CD8-positive, alpha-beta memory T cell (primary cell): ENCODE measurements around the gene TREM2. TPM values are rescaled to one million over a fixed set of nuclear protein-coding genes. Genes with fewer than 3 reads are reported as not detected.
A peak's percentile ranks its signal among the peaks of the same experiment; 100 is the strongest.

Source experiments
- CTCF ChIA-PET: fragments of 350-600 bp; sonication (Branson Sonifier 250); formaldehyde crosslinking; loops from one replicate; lab custom pipeline; 2021; ENCODE audit warnings: antibody characterized with exemption; lab: Charles Lee
- POLR2A ChIA-PET: fragments of 350-600 bp; sonication (Branson Sonifier 250); formaldehyde crosslinking; loops from one replicate; lab custom pipeline; 2021; ENCODE audit warnings: antibody characterized with exemption; lab: Charles Lee
- DNase-seq, 5 donors: peaks; one replicate each; pipeline versions ENCODE4 v3.0.0 to v3.0.0-alpha.2; 2020 to 2022; ENCODE audit warnings: mixed read lengths in 1 of 5
- H3K27ac ChIP-seq: one replicate; pipeline ENCODE4 v1.7.0; 2013; ENCODE audit warnings: low read depth, mild to moderate bottlenecking, low read length, moderate library complexity
- H3K27me3 ChIP-seq: 2 replicates; pipeline ENCODE4 v1.7.0; 2013; ENCODE audit warnings: low read length, mild to moderate bottlenecking; ENCODE audit not compliant: insufficient read depth, poor library complexity, severe bottlenecking
- H3K36me3 ChIP-seq: 2 replicates; pipeline ENCODE4 v1.7.0; 2013; ENCODE audit warnings: mild to moderate bottlenecking, low read length, moderate library complexity; ENCODE audit not compliant: insufficient read depth
- H3K4me1 ChIP-seq: 2 replicates; pipeline ENCODE4 v1.7.0; 2013; ENCODE audit warnings: mild to moderate bottlenecking, low read length, moderate library complexity; ENCODE audit not compliant: insufficient read depth
- H3K4me3 ChIP-seq: 2 replicates; pipeline ENCODE4 v1.7.0; 2013; ENCODE audit warnings: mild to moderate bottlenecking, low read length
- H3K9me3 ChIP-seq: 2 replicates; pipeline ENCODE4 v1.7.0; 2013; ENCODE audit warnings: mild to moderate bottlenecking, low read length
- H3K27ac Mint-ChIP-seq, 8 donors: one replicate each; pipeline ENCODE4 v1.8.0; 2020 to 2021; ENCODE audit warnings: mixed read lengths in 8 of 8, mild to moderate bottlenecking in 6 of 8, inconsistent platforms in 3 of 8, moderate library complexity in 3 of 8
- H3K27me3 Mint-ChIP-seq, 2 donors: one replicate each; pipeline ENCODE4 v1.8.0; 2020 to 2021; ENCODE audit warnings: mixed read lengths in 2 of 2, mild to moderate bottlenecking in 1 of 2, moderate library complexity in 1 of 2
- H3K36me3 Mint-ChIP-seq, 3 donors: one replicate each; pipeline ENCODE4 v1.8.0; 2020 to 2021; ENCODE audit warnings: mixed read lengths in 3 of 3, inconsistent platforms in 1 of 3, mild to moderate bottlenecking in 1 of 3
- H3K4me1 Mint-ChIP-seq, 3 donors: one replicate each; pipeline ENCODE4 v1.8.0; 2020 to 2021; ENCODE audit warnings: mixed read lengths in 3 of 3, inconsistent platforms in 1 of 3, mild to moderate bottlenecking in 1 of 3
- H3K4me3 Mint-ChIP-seq, 7 donors: one replicate each; pipeline ENCODE4 v1.8.0; 2020 to 2021; ENCODE audit warnings: mixed read lengths in 7 of 7, mild to moderate bottlenecking in 6 of 7, moderate library complexity in 4 of 7, inconsistent platforms in 2 of 7
- H3K9me3 Mint-ChIP-seq, 5 donors: one replicate each; pipeline ENCODE4 v1.8.0; 2020 to 2022; ENCODE audit warnings: mixed read lengths in 5 of 5, mild to moderate bottlenecking in 3 of 5, moderate library complexity in 2 of 5, inconsistent platforms in 1 of 5
- polyA plus RNA-seq: library from polyadenylated mRNA; unstranded; fragments of 300-500 nt; fragmentation: Illumina TruSeq; gene quantifications from one replicate; pipeline ENCODE4 v1.2.3, GENCODE V29; 2021
- total RNA-seq, 2 experiments: library from RNA; stranded (reverse); gene quantifications; one replicate each; pipeline ENCODE4 v1.2.3, GENCODE V29; 2021

The TREM2 gene
- total and polyA plus RNA-seq, 3 experiments from 2014 or later = 0.44 to 0.73 TPM; not detected in 1

- no peak for DNase-seq
- Histone ChIP-seq H3K9me3 (no peaks in the 10 kb centered on the region), H3K27me3 (no peaks in the 10 kb centered on the region), H3K36me3 (no peaks in the 10 kb centered on the region), H3K27ac (no peak overlapping the region), H3K4me1 (peaks cover 10% of the 10 kb centered on the region), H3K4me3 (no peak overlapping the region)
- H3K4me1 Mint-ChIP-seq = peaks cover 8 to 11% (median 10%) of the 10 kb centered on the region in 3 donors
- peak overlapping the region in 1 of 8 donors; percentile 52 for H3K27ac Mint-ChIP-seq
- POLR2A ChIA-PET = no interaction called here
- CTCF ChIA-PET = no interaction called here
- peak overlapping the region in 1 of 7 donors; percentile 1 for H3K4me3 Mint-ChIP-seq
- H3K36me3 Mint-ChIP-seq = peaks cover 11 to 26% (median 21%) of the 10 kb centered on the region in 3 donors
- H3K27me3 Mint-ChIP-seq = no peaks in the 10 kb centered on the region
- H3K9me3 Mint-ChIP-seq = no peaks in the 10 kb centered on the region
Observed at GRCh38 chr6:41147917-41148316, 15.0 kb downstream of the TREM2 start.

- Mint-ChIP-seq H3K4me3 (no peak overlapping the region), H3K27me3 (no peaks in the 10 kb centered on the region), H3K9me3 (no peaks in the 10 kb centered on the region), H3K4me1 (no peaks in the 10 kb centered on the region), H3K36me3 (peaks cover 19 to 37% (median 30%) of the 10 kb centered on the region in 3 donors), H3K27ac (no peak overlapping the region)
- ChIA-PET CTCF (no interaction called here), POLR2A (interaction anchor here (0.5 to 0.8 kb wide), 2 partner anchors 9 to 26 kb away, joined by 3 read pairs; no protein-coding TSS in a partner anchor)
- no peaks in the 10 kb centered on the region for H3K9me3 ChIP-seq
- H3K4me1 ChIP-seq = no peaks in the 10 kb centered on the region
- no peak overlapping the region for H3K27ac ChIP-seq
- no peaks in the 10 kb centered on the region for H3K36me3 ChIP-seq
- H3K4me3 ChIP-seq = no peak overlapping the region
- no peak for DNase-seq
- no peaks in the 10 kb centered on the region for H3K27me3 ChIP-seq
Observed at GRCh38 chr6:41136911-41137310, 26.0 kb downstream of the TREM2 start.

DNA sequence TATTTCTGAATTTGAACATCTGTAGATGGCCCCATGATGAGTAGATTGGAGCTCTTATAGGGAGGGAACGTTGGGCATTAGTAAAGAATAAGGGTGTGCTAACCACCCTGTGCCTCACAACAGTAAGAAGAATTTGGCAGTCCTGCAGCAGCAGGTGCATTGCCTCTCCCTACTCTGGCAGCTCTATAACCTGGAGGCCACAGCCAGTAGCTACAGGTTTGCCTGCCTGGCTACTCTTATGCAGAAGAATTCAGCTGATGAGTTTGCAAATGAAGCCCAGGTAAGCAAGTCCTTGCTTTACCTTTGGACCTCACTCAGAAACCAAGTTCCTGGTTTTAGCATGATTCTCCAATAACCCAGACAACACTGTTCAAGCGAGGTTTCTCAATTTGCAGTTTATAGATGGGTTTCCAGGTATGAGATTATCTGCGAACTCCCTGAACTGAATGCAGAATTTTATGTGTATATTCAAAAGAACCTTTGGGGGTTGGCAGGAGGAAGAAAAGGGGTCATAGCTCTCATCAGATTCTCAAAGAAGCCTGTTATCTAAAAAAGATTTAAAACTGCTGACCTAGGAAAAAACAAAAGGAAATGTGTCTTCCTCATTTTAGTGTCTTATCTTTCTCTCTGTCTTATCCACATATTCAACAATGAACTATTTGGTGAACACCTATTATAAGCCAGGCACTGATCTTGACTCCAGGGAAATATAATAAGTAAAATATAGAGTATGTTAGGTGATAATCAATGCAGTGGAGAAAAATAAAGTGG is 27.7 kb downstream of the TREM2 start:
- POLR2A ChIA-PET = no interaction called here

DNA sequence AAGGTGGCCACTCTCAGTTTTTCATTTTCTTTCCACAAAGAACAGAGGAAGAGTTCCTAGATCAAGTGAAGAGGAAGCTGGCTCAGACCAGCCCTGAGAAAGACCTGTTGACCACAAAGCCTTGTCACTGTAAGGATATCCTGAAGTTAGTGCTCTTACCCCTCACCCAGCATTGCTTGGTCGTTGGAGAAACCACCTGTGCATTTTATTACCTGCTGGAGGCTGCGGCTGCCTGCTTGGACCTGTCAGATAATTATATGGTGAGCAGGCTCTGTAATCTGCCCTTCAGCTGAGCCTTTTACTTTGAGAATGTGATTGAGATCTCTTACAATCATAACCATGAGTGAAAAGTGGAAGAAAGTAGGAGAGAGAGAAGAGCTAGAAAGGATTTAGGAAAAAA is 30.7 kb downstream of the TREM2 start:
- H3K4me3 ChIP-seq = no peak overlapping the region
- Mint-ChIP-seq H3K4me1 (no peaks in the 10 kb centered on the region), H3K27me3 (no peaks in the 10 kb centered on the region), H3K9me3 (no peaks in the 10 kb centered on the region), H3K36me3 (peaks cover 29 to 34% (median 31%) of the 10 kb centered on the region in 3 donors), H3K27ac (no peak overlapping the region), H3K4me3 (no peak overlapping the region)
- no peaks in the 10 kb centered on the region for H3K27me3 ChIP-seq
- no peak for DNase-seq
- H3K9me3 ChIP-seq = no peaks in the 10 kb centered on the region
- H3K4me1 ChIP-seq = no peaks in the 10 kb centered on the region
- ChIA-PET POLR2A (no interaction called here), CTCF (no interaction called here)
- H3K36me3 ChIP-seq = no peaks in the 10 kb centered on the region
- H3K27ac ChIP-seq = no peak overlapping the region

More for the DNA sequence above, 27.7 kb downstream of the TREM2 start:
- H3K4me1 ChIP-seq = no peaks in the 10 kb centered on the region
- H3K9me3 ChIP-seq = no peaks in the 10 kb centered on the region
- CTCF ChIA-PET = no interaction called here
- no peak overlapping the region for H3K27ac ChIP-seq
- H3K4me3 Mint-ChIP-seq = no peak overlapping the region
- no peak for DNase-seq
- H3K36me3 ChIP-seq = no peaks in the 10 kb centered on the region
- no peaks in the 10 kb centered on the region for H3K4me1 Mint-ChIP-seq
- peaks cover 25 to 39% (median 32%) of the 10 kb centered on the region in 3 donors for H3K36me3 Mint-ChIP-seq
- no peaks in the 10 kb centered on the region for H3K27me3 ChIP-seq
- no peaks in the 10 kb centered on the region for H3K27me3 Mint-ChIP-seq
- H3K9me3 Mint-ChIP-seq = no peaks in the 10 kb centered on the region
- H3K27ac Mint-ChIP-seq = no peak overlapping the region
- H3K4me3 ChIP-seq = no peak overlapping the region

DNA sequence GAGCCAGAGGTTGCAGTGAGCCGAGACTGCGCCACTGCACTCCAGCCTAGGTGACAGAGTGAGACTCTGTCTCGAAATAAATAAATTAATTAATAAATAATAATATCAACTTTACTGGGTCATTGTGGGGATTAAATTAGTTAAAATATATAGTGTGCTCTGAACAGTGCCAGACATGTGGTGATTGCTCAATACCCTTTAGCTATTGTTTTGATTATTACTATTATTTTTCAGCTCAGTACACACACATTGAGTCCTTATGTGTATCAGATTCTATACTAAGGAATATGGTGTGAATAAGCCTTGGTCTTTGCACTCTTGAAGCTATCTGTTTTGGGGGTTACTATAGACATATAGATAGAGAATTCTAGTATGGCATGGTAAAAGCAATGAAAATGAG is 37.6 kb downstream of the TREM2 start:
- no peaks in the 10 kb centered on the region for H3K4me1 Mint-ChIP-seq
- no peak overlapping the region for H3K4me3 Mint-ChIP-seq
- peaks cover 13 to 46% (median 31%) of the 10 kb centered on the region in 3 donors for H3K36me3 Mint-ChIP-seq
- Histone ChIP-seq H3K9me3 (no peaks in the 10 kb centered on the region), H3K4me3 (no peak overlapping the region), H3K4me1 (no peaks in the 10 kb centered on the region), H3K27ac (no peak overlapping the region), H3K27me3 (no peaks in the 10 kb centered on the region), H3K36me3 (no peaks in the 10 kb centered on the region)
- ChIA-PET POLR2A (no interaction called here), CTCF (no interaction called here)
- H3K27ac Mint-ChIP-seq = no peak overlapping the region
- H3K27me3 Mint-ChIP-seq = no peaks in the 10 kb centered on the region
- DNase-seq = no peak
- H3K9me3 Mint-ChIP-seq = no peaks in the 10 kb centered on the region

DNA sequence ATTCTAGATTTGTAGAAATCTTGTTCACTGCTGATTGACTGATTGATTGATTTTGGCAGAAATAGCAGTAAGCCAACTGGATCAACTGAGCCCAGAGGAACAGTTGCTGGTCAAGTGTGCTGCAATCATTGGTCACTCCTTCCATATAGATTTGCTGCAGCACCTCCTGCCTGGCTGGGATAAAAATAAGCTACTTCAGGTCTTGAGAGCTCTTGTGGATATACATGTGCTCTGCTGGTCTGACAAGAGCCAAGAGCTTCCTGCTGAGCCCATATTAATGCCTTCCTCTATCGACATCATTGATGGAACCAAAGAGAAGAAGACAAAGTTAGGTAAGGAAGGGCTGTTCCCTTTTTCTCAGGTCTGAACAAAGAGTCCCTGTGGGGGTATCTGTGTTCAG is 40.0 kb downstream of the TREM2 start:
- H3K36me3 ChIP-seq = no peaks in the 10 kb centered on the region
- no peaks in the 10 kb centered on the region for H3K4me1 Mint-ChIP-seq
- peaks cover 21 to 52% (median 28%) of the 10 kb centered on the region in 3 donors for H3K36me3 Mint-ChIP-seq
- H3K27ac ChIP-seq = no peak overlapping the region
- no peaks in the 10 kb centered on the region for H3K9me3 Mint-ChIP-seq
- DNase-seq = no peak
- H3K4me1 ChIP-seq = no peaks in the 10 kb centered on the region
- ChIA-PET POLR2A (no interaction called here), CTCF (no interaction called here)
- no peak overlapping the region for H3K27ac Mint-ChIP-seq
- H3K27me3 Mint-ChIP-seq = no peaks in the 10 kb centered on the region
- no peak overlapping the region for H3K4me3 ChIP-seq
- no peaks in the 10 kb centered on the region for H3K9me3 ChIP-seq
- H3K4me3 Mint-ChIP-seq = no peak overlapping the region
- no peaks in the 10 kb centered on the region for H3K27me3 ChIP-seq

GRCh38 chr6:41122373-41122772 is 40.5 kb downstream of the TREM2 start:
- Mint-ChIP-seq H3K27ac (no peak overlapping the region), H3K4me3 (no peak overlapping the region), H3K36me3 (peaks cover 24 to 56% (median 31%) of the 10 kb centered on the region in 3 donors), H3K4me1 (no peaks in the 10 kb centered on the region), H3K9me3 (no peaks in the 10 kb centered on the region), H3K27me3 (no peaks in the 10 kb centered on the region)
- no peak for DNase-seq
- ChIA-PET CTCF (no interaction called here), POLR2A (no interaction called here)
- H3K4me3 ChIP-seq = no peak overlapping the region
- no peaks in the 10 kb centered on the region for H3K4me1 ChIP-seq
- no peaks in the 10 kb centered on the region for H3K27me3 ChIP-seq
- no peaks in the 10 kb centered on the region for H3K36me3 ChIP-seq
- no peak overlapping the region for H3K27ac ChIP-seq
- H3K9me3 ChIP-seq = no peaks in the 10 kb centered on the region

DNA sequence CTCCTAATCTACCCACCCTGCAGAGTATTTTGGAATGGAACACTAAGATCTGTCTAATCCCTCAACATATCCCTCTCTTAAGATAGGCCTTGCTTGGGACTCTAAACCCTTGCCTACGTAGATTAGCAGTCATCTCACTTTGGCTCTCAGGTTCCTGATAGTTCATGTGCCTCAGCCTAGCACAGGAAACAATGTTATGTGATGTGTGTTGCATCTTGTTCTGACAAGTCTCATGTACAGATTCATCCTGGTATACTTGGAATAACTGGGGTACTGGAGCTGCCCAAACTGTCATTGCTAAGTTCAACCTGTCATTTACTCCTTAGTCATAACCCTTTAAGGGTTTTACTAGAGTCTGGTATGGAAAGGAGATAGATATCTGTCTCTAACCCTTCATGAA is 42.9 kb downstream of the TREM2 start:
- no peaks in the 10 kb centered on the region for H3K4me1 ChIP-seq
- Mint-ChIP-seq H3K27me3 (no peaks in the 10 kb centered on the region), H3K27ac (no peak overlapping the region), H3K4me1 (no peaks in the 10 kb centered on the region), H3K4me3 (no peak overlapping the region), H3K36me3 (peaks cover 24 to 52% (median 30%) of the 10 kb centered on the region in 3 donors), H3K9me3 (no peaks in the 10 kb centered on the region)
- ChIA-PET CTCF (no interaction called here), POLR2A (no interaction called here)
- no peaks in the 10 kb centered on the region for H3K9me3 ChIP-seq
- no peaks in the 10 kb centered on the region for H3K27me3 ChIP-seq
- no peak overlapping the region for H3K4me3 ChIP-seq
- no peak overlapping the region for H3K27ac ChIP-seq
- H3K36me3 ChIP-seq = no peaks in the 10 kb centered on the region
- no peak for DNase-seq
